Measurements from ENCODE around the gene LEPR. TPM values are rescaled to one million over a fixed set of nuclear protein-coding genes. Genes with fewer than 3 reads are reported as not detected.
A peak's percentile ranks its signal among the peaks of the same experiment; 100 is the strongest.

Gene LEPR
- total and polyA plus RNA-seq, 2 experiments from 2014 or later, result 8.7 to 11.0 TPM

- Histone ChIP-seq H3K27ac (no peak overlapping the region), H4K20me1 (ENCODE audit: insufficient read depth) (no peaks in the 10 kb centered on the region), H2AFZ (no peak overlapping the region), H3K4me3 (no peak overlapping the region), H3K9me2 (ENCODE audit: insufficient read depth) (no peaks in the 10 kb centered on the region), H3K9ac (no peak overlapping the region), H3K36me3 (ENCODE audit: low read depth) (no peaks in the 10 kb centered on the region), H3F3A (ENCODE audit: insufficient read depth) (no peaks in the 10 kb centered on the region), H3K9me3 (ENCODE audit: low read depth) (no peaks in the 10 kb centered on the region), H3K27me3 (replicated peaks; ENCODE audit: insufficient read depth) (no peaks in the 10 kb centered on the region), H3K4me2 (ENCODE audit: unreplicated experiment) (no peak overlapping the region), H3K4me1 (ENCODE audit: insufficient read depth) (peaks cover 5% of the 10 kb centered on the region; the same call in 1 of the 2 replicates), H3K79me2 (ENCODE audit: insufficient read depth) (no peaks in the 10 kb centered on the region)
- TF ChIP-seq EZH2 (IDR thresholded peaks at IDR 0.05; ENCODE audit: insufficient read depth, poor library complexity, severe bottlenecking) (no peak), EZH2phosphoT487 (IDR thresholded peaks at IDR 0.05; ENCODE audit: insufficient read depth, low read depth) (no peak)
- in situ Hi-C loops (cut with MboI), result no loop called here
- DNase-seq, result no peak
Measured at GRCh38 chr1:65404941-65405340, 15.5 kb upstream of the LEPR start.

- no peaks in the 10 kb centered on the region for H3K9me3 ChIP-seq (ENCODE audit: low read depth)
- no peak overlapping the region for H3K4me2 ChIP-seq (ENCODE audit: unreplicated experiment)
- H3K9me2 ChIP-seq (ENCODE audit: insufficient read depth), result no peaks in the 10 kb centered on the region
- H3K36me3 ChIP-seq (ENCODE audit: low read depth), result no peaks in the 10 kb centered on the region
- no peak overlapping the region for H3K9ac ChIP-seq
- no peak overlapping the region for H3K27ac ChIP-seq
- 0 out of 2 replicates have a peak, but pooled peaks cover 4% of the 10 kb centered on the region for H3F3A ChIP-seq (ENCODE audit: insufficient read depth)
- H3K4me1 ChIP-seq (ENCODE audit: insufficient read depth), result peaks cover 5% of the 10 kb centered on the region; the same call in 1 of the 2 replicates
- H4K20me1 ChIP-seq (ENCODE audit: insufficient read depth), result no peaks in the 10 kb centered on the region
- H3K4me3 ChIP-seq, result no peak overlapping the region
- H3K79me2 ChIP-seq (ENCODE audit: insufficient read depth), result no peaks in the 10 kb centered on the region
- no peaks in the 10 kb centered on the region for H3K27me3 ChIP-seq (replicated peaks; ENCODE audit: insufficient read depth)
- no peak for DNase-seq
- no peak overlapping the region for H2AFZ ChIP-seq
- WGBS, 2 experiments (ENCODE audit: low coverage in 1 of 2, low lambda C conversion rate in 2 of 2, missing lambda C conversion rate in 2 of 2), result 74 to 80% methylated on average over 2 of the region's 2 CpGs
- TF ChIP-seq EZH2phosphoT487 (IDR thresholded peaks at IDR 0.05; ENCODE audit: insufficient read depth, low read depth), result no peak
- TF ChIP-seq EZH2 (IDR thresholded peaks at IDR 0.05; ENCODE audit: insufficient read depth, poor library complexity, severe bottlenecking), result no peak
- in situ Hi-C loops (cut with MboI), result no loop called here
Measured at GRCh38 chr1:65407877-65408276, 12.6 kb upstream of the LEPR start.

- Histone ChIP-seq H4K20me1 (ENCODE audit: insufficient read depth) (no peaks in the 10 kb centered on the region), H3K27ac (no peak overlapping the region), H3K9ac (no peak overlapping the region), H3K36me3 (ENCODE audit: low read depth) (no peaks in the 10 kb centered on the region), H3K79me2 (ENCODE audit: insufficient read depth) (no peaks in the 10 kb centered on the region), H3K4me1 (ENCODE audit: insufficient read depth) (peaks cover 8% of the 10 kb centered on the region; the same call in 1 of the 2 replicates), H3K4me2 (ENCODE audit: unreplicated experiment) (no peak overlapping the region), H2AFZ (no peak overlapping the region), H3F3A (ENCODE audit: insufficient read depth) (0 out of 2 replicates have a peak, but pooled peaks cover 10% of the 10 kb centered on the region), H3K4me3 (no peak overlapping the region), H3K27me3 (replicated peaks; ENCODE audit: insufficient read depth) (no peaks in the 10 kb centered on the region), H3K9me3 (ENCODE audit: low read depth) (no peaks in the 10 kb centered on the region), H3K9me2 (ENCODE audit: insufficient read depth) (no peaks in the 10 kb centered on the region)
- 94 to 97% methylated on average over 1 of the region's 1 CpG for WGBS, 2 experiments (ENCODE audit: low coverage in 1 of 2, low lambda C conversion rate in 2 of 2, missing lambda C conversion rate in 2 of 2)
- no peak for TF ChIP-seq EZH2 (IDR thresholded peaks at IDR 0.05; ENCODE audit: insufficient read depth, poor library complexity, severe bottlenecking)
- TF ChIP-seq EZH2phosphoT487 (IDR thresholded peaks at IDR 0.05; ENCODE audit: insufficient read depth, low read depth), result no peak
- peak; percentile 23 for DNase-seq
- in situ Hi-C loops (cut with MboI), result no loop called here
Measured at GRCh38 chr1:65409314-65409713, 11.2 kb upstream of the LEPR start.

- in situ Hi-C loops (cut with MboI), result no loop called here
- no peaks in the 10 kb centered on the region for H3K79me2 ChIP-seq (ENCODE audit: insufficient read depth)
Measured at GRCh38 chr1:65409816-65410326, 10.6 kb upstream of the LEPR start.

More at GRCh38 chr1:65409816-65410326, 10.6 kb upstream of the LEPR start:
- H3K27me3 ChIP-seq (replicated peaks; ENCODE audit: insufficient read depth), result no peaks in the 10 kb centered on the region
- 88 to 91% methylated on average over 4 of the region's 4 CpGs for WGBS, 2 experiments (ENCODE audit: low coverage in 1 of 2, low lambda C conversion rate in 2 of 2, missing lambda C conversion rate in 2 of 2)
- no peak overlapping the region for H3K4me2 ChIP-seq (ENCODE audit: unreplicated experiment)
- H3F3A ChIP-seq (ENCODE audit: insufficient read depth), result 0 out of 2 replicates have a peak, but pooled peaks cover 10% of the 10 kb centered on the region
- no peak for DNase-seq
- H2AFZ ChIP-seq, result no peak overlapping the region
- no peak overlapping the region for H3K4me3 ChIP-seq
- no peak overlapping the region for H3K9ac ChIP-seq
- no peaks in the 10 kb centered on the region for H4K20me1 ChIP-seq (ENCODE audit: insufficient read depth)
- no peaks in the 10 kb centered on the region for H3K9me3 ChIP-seq (ENCODE audit: low read depth)
- H3K36me3 ChIP-seq (ENCODE audit: low read depth), result no peaks in the 10 kb centered on the region
- H3K9me2 ChIP-seq (ENCODE audit: insufficient read depth), result no peaks in the 10 kb centered on the region
- H3K27ac ChIP-seq, result no peak overlapping the region
- H3K4me1 ChIP-seq (ENCODE audit: insufficient read depth), result peaks cover 8% of the 10 kb centered on the region; the same call in 1 of the 2 replicates
- TF ChIP-seq EZH2phosphoT487 (IDR thresholded peaks at IDR 0.05; ENCODE audit: insufficient read depth, low read depth), result no peak
